ENCODE measurements around the gene TMEM135.

GRCh38 chr11:87320123-87320522 is 282.4 kb downstream of the TMEM135 start:
- TF ChIP-seq, protein P1, sequence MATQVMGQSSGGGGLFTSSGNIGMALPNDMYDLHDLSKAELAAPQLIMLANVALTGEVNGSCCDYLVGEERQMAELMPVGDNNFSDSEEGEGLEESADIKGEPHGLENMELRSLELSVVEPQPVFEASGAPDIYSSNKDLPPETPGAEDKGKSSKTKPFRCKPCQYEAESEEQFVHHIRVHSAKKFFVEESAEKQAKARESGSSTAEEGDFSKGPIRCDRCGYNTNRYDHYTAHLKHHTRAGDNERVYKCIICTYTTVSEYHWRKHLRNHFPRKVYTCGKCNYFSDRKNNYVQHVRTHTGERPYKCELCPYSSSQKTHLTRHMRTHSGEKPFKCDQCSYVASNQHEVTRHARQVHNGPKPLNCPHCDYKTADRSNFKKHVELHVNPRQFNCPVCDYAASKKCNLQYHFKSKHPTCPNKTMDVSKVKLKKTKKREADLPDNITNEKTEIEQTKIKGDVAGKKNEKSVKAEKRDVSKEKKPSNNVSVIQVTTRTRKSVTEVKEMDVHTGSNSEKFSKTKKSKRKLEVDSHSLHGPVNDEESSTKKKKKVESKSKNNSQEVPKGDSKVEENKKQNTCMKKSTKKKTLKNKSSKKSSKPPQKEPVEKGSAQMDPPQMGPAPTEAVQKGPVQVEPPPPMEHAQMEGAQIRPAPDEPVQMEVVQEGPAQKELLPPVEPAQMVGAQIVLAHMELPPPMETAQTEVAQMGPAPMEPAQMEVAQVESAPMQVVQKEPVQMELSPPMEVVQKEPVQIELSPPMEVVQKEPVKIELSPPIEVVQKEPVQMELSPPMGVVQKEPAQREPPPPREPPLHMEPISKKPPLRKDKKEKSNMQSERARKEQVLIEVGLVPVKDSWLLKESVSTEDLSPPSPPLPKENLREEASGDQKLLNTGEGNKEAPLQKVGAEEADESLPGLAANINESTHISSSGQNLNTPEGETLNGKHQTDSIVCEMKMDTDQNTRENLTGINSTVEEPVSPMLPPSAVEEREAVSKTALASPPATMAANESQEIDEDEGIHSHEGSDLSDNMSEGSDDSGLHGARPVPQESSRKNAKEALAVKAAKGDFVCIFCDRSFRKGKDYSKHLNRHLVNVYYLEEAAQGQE (IDR thresholded peaks at IDR 0.05; ENCODE audit: insufficient read depth in 1 of 2, low read depth in 2 of 2, low read length in 2 of 2), result no peak
- TF ChIP-seq SIN3A (IDR thresholded peaks at IDR 0.05; ENCODE audit: borderline replicate concordance, insufficient read depth, low read length), result no peak

Data from PFSK-1 (cell line).